Measurements from ENCODE around the gene CDC123.
"Not testable (repeated sequence)": the region's sequence is repeated elsewhere in the genome, so short reads cannot be mapped to it uniquely, and the experiment has no call there.

Gene CDC123

DNA sequence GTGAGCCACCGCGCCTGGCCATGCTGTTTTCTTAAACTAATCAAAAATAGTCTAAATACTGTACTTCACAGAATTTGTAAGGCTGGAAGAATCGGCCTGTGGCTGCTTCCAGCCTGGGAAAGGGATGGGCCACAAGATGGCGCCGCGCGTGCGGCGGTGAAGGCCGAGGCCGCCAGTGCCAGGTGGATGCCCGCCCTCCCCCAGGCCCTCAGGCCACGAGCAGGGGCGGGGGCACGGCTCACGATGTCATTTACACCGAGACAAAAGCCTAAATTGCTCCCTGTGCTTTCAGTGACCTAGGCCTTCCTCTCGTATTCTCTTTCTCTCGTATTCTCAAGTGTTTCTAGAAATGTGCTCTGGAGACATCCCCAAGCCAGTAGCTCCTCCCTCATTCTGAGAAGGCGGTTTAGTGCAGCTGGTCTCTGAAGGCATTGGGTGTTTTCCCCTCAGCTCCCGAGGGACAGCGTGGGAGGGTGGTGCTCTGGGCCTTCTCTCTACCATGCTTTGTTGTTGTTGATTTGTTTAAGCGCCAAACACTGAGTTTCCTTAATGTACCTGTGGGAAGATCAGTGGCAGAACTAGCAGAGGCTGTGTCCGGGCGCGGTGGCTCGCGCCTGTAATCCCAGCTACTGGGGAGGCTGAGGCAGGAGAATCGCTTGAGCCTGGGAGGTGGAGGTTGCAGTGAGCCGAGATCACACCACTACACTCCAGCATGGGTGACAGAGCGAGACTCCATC lies 68.4 kb downstream of the CDC123 start:
- Histone ChIP-seq H3K9ac (ENCODE audit: low read depth, low read length) (peak overlapping the region; percentile 4; the same call in 1 of the 2 replicates), H3K4me1 (ENCODE audit: insufficient read depth, low read length) (no peaks in the 10 kb centered on the region; the same call in 1 of the 2 replicates), H3K9me3 (ENCODE audit: control insufficient read depth, insufficient read depth, low read length) (peaks cover 4% of the 10 kb centered on the region; the same call in 1 of the 2 replicates), H3K36me3 (ENCODE audit: insufficient read depth, low read length) (no peaks in the 10 kb centered on the region)

DNA sequence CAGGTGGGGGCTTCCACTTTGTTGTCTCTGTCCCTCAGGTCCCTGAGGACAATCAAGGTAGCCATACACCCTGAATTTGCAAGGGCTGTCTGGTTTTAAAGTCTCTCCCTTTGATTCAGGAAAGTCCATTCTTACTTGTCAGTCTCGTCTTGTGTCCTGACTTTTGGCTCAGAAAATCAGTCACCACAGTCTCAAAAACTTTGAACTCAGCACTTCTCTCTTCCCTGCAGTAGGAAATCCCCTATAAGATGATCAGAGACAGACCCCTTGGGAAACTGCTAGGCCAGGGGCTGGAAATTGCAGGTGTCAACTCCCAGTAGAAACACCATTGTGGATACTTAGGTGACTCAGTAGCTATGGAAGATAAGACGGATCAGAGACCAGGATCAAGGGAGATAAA lies 73.1 kb downstream of the CDC123 start:
- no peak overlapping the region for H3K9ac ChIP-seq (ENCODE audit: low read depth, low read length)
- H3K4me1 ChIP-seq (ENCODE audit: insufficient read depth, low read length), result no peaks in the 10 kb centered on the region; the same call in 1 of the 2 replicates
- no peaks in the 10 kb centered on the region for H3K36me3 ChIP-seq (ENCODE audit: insufficient read depth, low read length)
- no peaks in the 10 kb centered on the region for H3K9me3 ChIP-seq (ENCODE audit: control insufficient read depth, insufficient read depth, low read length)

DNA sequence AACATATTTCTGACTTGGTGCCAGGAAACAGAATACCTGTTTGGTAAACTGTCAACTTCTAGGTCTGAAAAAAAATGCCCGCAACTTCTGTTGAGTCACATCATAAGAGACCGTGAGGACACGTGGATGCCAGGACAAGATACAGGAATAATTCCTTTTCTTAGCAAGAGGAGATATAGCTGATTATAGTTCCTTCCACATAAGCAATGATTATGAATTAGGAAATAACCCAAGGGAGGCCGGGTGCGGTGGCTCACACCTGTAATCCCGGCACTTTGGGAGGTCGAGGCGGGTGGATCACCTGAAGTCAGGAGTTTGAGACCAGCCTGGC lies 75.2 kb downstream of the CDC123 start:
- Histone ChIP-seq H3K4me1 (ENCODE audit: insufficient read depth, low read length) (no peaks in the 10 kb centered on the region), H3K9me3 (ENCODE audit: control insufficient read depth, insufficient read depth, low read length) (no peaks in the 10 kb centered on the region), H3K9ac (ENCODE audit: low read depth, low read length) (no peak overlapping the region), H3K36me3 (ENCODE audit: insufficient read depth, low read length) (no peaks in the 10 kb centered on the region)

DNA sequence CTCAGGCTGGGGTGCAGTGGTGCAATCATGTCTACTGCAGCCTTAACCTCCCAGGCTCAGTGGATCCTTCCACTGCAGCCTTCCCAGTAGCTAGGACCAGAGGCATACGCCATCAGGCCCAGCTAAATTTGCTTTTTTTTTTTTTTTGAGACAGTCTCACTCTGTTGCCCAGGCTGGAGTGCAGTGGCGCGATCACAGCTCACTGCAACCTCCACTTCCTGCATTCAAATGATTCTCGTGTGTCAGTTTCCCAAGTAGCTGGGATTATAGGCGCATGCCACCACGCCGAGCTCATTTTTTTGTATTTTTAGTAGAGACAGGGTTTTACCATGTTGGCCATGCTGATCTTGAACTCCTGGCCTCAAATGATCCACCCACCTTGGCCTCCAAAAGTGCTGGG lies 81.9 kb downstream of the CDC123 start:
- not testable (repeated sequence) for H3K9ac ChIP-seq (ENCODE audit: low read depth, low read length); H3K9me3 ChIP-seq (ENCODE audit: control insufficient read depth, insufficient read depth, low read length); H3K36me3 ChIP-seq (ENCODE audit: insufficient read depth, low read length); H3K4me1 ChIP-seq (ENCODE audit: insufficient read depth, low read length)

DNA sequence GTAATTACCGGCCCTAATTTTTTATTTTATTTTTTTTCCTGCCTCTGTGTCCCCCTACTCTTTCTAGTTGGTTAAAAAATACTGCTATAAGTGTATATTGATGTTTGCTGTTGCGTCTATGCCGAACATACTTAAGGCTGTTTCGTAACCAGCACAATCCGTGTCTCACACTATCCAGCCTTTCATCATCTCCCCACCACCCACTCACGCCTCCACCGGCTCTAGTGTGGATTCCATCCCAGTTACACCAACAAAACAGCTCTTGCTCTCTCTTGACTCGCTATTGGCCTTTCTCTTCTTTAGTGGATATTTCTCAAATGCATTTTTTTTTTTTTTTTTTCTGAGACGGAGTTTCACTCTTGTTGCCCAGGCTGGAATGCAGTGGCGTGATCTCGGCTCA lies 83.3 kb downstream of the CDC123 start:
- Histone ChIP-seq H3K9ac (ENCODE audit: low read depth, low read length) (no peak overlapping the region), H3K36me3 (ENCODE audit: insufficient read depth, low read length) (no peaks in the 10 kb centered on the region), H3K9me3 (ENCODE audit: control insufficient read depth, insufficient read depth, low read length) (no peaks in the 10 kb centered on the region), H3K4me1 (ENCODE audit: insufficient read depth, low read length) (no peaks in the 10 kb centered on the region)

DNA sequence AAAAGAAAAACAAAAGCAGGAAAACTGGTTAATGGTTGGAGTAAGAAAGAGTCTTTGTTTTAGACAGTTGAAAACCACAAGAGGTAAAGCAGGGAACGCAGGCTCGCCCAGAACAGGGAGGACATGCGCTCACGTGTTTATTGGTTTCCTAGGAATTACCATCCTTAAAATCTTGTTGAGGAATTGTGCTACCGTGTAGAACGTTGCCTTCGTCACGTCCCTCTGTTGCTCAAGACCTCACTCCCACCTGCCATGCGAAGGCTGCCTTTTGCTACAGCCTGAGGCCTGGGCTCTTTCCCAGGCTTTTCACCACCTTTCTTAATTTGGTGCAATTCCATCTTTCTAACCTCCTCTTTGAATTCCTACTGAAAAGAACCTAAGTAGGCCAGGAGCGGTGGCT lies 91.8 kb downstream of the CDC123 start:
- Histone ChIP-seq H3K9ac (ENCODE audit: low read depth, low read length) (no peak overlapping the region), H3K4me1 (ENCODE audit: insufficient read depth, low read length) (no peaks in the 10 kb centered on the region), H3K9me3 (ENCODE audit: control insufficient read depth, insufficient read depth, low read length) (no peaks in the 10 kb centered on the region), H3K36me3 (ENCODE audit: insufficient read depth, low read length) (no peaks in the 10 kb centered on the region)

DNA sequence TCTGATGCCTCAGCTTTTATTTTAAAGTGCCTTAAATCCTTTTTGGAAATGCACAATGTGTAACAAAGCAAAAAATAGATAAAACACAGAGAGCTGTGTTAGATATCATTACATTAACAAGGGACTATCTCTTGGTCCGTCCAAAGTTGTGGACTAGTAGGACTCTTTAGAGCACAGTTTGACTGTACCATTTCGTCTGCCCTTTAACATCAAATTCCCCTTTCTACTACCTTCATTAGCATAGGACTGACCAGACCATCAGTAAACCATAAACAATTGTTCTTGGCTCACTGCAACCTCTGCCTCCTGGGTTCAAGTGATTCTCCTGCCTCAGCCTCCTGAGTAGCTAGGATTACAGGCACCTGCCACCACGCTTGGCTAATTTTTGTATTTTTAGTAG lies 101.8 kb downstream of the CDC123 start:
- not testable (repeated sequence) for H3K4me1 ChIP-seq (ENCODE audit: insufficient read depth, low read length); H3K9me3 ChIP-seq (ENCODE audit: control insufficient read depth, insufficient read depth, low read length); H3K36me3 ChIP-seq (ENCODE audit: insufficient read depth, low read length); H3K9ac ChIP-seq (ENCODE audit: low read depth, low read length)

DNA sequence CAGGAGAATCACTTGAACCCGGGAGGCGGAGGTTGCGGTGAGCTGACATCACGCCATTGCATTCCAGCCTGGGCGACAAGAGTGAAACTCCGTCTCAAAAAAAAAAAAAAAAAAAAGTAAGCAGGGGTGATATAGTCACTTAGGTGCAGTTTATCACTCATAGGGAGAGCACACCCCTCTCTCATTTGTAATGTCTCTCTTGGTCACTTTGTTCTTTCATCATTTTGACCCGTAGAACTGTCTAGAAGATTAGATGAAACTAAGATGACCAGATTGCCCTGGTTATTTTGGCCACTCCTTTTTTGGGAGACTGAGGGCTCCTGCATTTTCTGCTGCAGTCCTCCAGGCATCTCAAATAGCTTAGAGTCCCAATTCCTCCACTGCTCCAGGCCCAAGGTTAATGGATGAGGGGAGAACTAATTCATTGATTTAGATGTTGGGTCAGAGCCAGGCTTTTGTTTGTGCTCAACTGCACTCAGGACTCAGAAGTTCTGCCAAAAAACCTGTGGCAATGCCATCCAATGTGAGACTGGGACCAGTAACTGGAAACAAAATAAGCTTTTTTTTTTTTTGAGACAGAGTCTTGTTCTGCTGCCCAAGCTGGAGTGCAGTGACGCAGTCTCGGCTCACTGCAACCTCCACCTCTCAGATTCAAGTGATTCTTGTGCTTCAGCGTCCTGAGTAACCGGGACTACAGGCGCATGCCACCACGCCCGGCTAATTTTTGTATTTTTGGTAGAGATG lies 103.4 kb downstream of the CDC123 start:
- no peaks in the 10 kb centered on the region for H3K36me3 ChIP-seq (ENCODE audit: insufficient read depth, low read length)
- no peaks in the 10 kb centered on the region for H3K9me3 ChIP-seq (ENCODE audit: control insufficient read depth, insufficient read depth, low read length)

More for the DNA sequence above, 103.4 kb downstream of the CDC123 start:
- Histone ChIP-seq H3K4me1 (ENCODE audit: insufficient read depth, low read length) (no peaks in the 10 kb centered on the region), H3K9ac (ENCODE audit: low read depth, low read length) (no peak overlapping the region)

All from ES-I3 (cell line).